Measurements from ENCODE around the gene STAC3. TPM values are rescaled to one million over a fixed set of nuclear protein-coding genes. Genes with fewer than 3 reads are reported as not detected.

Gene STAC3
- total and polyA plus RNA-seq, 2 donors from 2014 or later = 1.5 to 3.1 TPM

DNA sequence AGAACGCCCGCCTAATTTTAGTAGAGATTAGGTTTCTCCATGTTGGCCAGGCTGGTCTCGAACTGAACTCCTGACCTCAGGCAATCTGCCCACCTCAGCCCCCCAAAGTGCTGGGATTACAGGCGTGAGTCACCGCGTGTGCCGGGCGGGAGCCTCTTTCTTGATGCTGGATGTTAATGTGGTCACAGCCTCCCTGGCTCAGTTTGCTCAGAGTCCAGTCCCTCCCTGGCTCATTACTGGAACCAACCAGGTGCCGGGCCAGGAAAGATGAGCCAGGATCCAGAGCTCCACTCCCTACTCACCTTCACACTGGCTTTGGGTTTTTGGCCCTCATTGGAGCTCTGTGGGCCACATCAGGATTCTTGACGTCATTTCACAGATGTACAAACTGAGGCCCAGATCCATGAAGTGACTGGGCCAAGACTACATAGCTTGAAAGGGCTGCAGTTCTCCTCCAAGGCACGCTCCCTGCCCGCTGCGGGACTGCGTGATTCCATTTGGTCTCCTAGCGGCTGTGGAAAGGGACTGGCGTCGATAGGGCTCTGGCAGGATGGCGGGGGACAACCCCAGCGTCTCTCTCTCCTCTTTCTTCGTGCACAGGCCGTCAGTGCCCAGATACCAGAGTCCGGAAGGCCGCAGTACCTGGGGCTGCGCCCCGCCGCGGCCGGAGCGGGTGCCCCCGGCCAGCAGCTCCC, 26.6 kb downstream of the STAC3 start:
- H3K9ac ChIP-seq (ENCODE audit: low read length in 3 of 3) = no peak overlapping the region
- H3K9me3 ChIP-seq (ENCODE audit: control insufficient read depth in 2 of 3, insufficient read depth in 1 of 3, low read length in 3 of 3) = no peaks in the 10 kb centered on the region
- H3K4me3 ChIP-seq (ENCODE audit: low read length in 3 of 3) = no peak overlapping the region
- TF ChIP-seq, protein P1, sequence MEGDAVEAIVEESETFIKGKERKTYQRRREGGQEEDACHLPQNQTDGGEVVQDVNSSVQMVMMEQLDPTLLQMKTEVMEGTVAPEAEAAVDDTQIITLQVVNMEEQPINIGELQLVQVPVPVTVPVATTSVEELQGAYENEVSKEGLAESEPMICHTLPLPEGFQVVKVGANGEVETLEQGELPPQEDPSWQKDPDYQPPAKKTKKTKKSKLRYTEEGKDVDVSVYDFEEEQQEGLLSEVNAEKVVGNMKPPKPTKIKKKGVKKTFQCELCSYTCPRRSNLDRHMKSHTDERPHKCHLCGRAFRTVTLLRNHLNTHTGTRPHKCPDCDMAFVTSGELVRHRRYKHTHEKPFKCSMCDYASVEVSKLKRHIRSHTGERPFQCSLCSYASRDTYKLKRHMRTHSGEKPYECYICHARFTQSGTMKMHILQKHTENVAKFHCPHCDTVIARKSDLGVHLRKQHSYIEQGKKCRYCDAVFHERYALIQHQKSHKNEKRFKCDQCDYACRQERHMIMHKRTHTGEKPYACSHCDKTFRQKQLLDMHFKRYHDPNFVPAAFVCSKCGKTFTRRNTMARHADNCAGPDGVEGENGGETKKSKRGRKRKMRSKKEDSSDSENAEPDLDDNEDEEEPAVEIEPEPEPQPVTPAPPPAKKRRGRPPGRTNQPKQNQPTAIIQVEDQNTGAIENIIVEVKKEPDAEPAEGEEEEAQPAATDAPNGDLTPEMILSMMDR (IDR thresholded peaks at IDR 0.05; ENCODE audit: borderline replicate concordance, extremely low read depth, insufficient read depth) = no peak
- DNase-seq (no peak), FAIRE-seq (no peak)
- intact Hi-C loops (cut with DNase I) = no loop called here
- peaks cover 25% of the 10 kb centered on the region for H3K27me3 ChIP-seq (ENCODE audit: control insufficient read depth, insufficient read depth, low read length)
- H3K27ac ChIP-seq (ENCODE audit: low read depth in 2 of 2, low read length in 2 of 2) = no peak overlapping the region
- H3K4me1 ChIP-seq (ENCODE audit: control insufficient read depth in 2 of 3, insufficient read depth in 2 of 3, low read depth in 1 of 3, low read length in 3 of 3) = peaks cover 2 to 4% (median 2%) of the 10 kb centered on the region in 3 donors
- no peaks in the 10 kb centered on the region for H3K36me3 ChIP-seq (ENCODE audit: control insufficient read depth in 2 of 3, insufficient read depth in 3 of 3, low read length in 3 of 3)

DNA sequence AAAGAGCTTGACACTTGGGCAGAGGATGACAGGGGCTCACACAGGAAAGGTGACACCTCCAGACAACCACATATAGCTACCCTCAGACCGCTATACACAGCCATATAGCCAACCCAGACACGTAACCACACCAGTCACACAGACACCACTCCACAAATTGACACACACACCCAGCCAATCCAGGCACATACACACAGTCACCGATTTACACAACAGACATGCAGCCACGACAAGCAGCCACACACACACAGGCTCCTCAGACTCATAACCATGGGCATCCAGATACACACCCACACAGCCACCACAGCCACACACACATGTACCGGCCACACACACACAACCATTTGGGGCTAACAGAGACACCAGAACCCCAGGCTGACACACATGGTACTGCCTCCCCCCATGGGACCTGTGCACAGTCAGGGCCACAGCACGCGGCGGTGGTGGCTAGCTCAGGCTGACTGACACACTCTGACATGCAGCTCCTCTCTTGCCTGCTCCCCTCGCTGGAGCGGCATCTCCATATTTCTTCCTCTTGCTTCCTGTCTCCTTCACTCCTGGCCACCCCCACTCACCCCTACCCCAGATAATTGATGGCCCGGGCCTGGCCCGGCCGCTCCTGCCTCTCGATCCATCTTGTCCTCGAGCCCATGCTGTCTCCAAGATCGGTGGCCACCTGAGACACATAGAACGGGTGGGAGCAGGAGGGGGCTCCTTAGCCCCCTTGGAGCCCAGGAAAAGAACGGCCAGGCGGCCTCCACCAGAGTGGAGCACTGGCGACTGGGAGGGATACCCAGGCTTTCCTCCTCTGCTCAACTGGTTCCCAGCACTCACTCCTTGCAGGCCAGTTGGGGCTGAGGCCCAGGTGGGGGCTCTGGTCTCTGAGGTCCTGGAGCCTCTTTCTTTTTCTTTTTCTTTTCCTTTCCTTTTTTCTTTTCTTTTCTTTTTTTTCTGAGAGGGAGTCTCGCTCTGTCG, 27.5 kb downstream of the STAC3 start:
- Histone ChIP-seq H3K27me3 (ENCODE audit: control insufficient read depth, insufficient read depth, low read length) (peaks cover 31% of the 10 kb centered on the region), H3K9ac (ENCODE audit: low read length in 3 of 3) (no peak overlapping the region), H3K9me3 (ENCODE audit: control insufficient read depth in 2 of 3, insufficient read depth in 1 of 3, low read length in 3 of 3) (no peaks in the 10 kb centered on the region), H3K4me1 (ENCODE audit: control insufficient read depth in 2 of 3, insufficient read depth in 2 of 3, low read depth in 1 of 3, low read length in 3 of 3) (peaks cover 0 to 2% (median 2%) of the 10 kb centered on the region in 3 donors), H3K36me3 (ENCODE audit: control insufficient read depth in 2 of 3, insufficient read depth in 3 of 3, low read length in 3 of 3) (no peaks in the 10 kb centered on the region), H3K27ac (ENCODE audit: low read depth in 2 of 2, low read length in 2 of 2) (no peak overlapping the region), H3K4me3 (ENCODE audit: low read length in 3 of 3) (no peak overlapping the region)
- FAIRE-seq = no peak
- peak in 4 of 5 donors; percentile 57 to 74 (median 64) for DNase-seq
- intact Hi-C loops (cut with DNase I) = no loop called here
- TF ChIP-seq, protein P1 (IDR thresholded peaks at IDR 0.05; ENCODE audit: borderline replicate concordance, extremely low read depth, insufficient read depth) = no peak

DNA sequence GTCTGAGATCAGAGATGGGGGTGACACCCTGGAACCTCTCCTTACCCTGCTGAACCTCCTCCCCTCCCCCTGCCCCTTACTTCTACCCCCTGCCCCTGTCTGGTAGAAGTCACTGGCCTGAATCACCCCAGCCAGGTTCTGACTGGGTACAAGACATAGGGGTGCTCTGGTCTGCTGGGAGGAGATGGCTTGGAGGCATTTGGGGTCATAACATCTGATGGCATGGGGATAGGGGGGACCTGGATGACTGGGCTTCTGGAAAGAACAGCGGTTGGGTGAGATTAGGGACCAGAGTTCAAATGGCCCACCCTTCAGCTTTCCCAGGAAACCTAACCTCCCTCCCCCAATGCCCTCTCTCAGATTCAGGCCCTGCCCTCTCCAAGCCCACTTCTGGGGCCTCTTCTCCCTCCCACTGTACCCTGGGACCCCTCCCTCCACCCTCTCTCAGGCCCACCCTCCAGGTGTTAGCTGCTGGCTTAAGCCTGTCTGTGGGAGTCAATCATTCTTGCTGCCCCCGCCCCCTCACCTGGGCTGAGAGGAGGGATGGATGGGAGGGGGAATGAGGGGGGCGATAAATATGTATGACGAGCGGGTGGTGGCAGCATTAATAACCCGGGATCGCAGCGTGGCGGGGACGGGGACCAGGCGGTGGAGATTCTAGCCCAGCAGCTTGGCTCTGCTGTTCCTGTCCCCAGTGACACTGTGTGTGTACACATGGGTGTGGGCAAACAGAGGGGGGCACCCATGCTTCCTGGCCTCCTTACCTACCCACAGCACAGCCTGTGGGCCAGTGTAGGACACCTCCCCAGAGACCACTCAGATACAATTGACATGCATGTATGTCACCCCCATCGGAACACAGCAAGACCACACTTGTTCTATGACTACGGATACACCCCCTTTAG, 28.4 kb downstream of the STAC3 start:
- Histone ChIP-seq H3K9me3 (ENCODE audit: control insufficient read depth in 2 of 3, insufficient read depth in 1 of 3, low read length in 3 of 3) (no peaks in the 10 kb centered on the region), H3K4me1 (ENCODE audit: control insufficient read depth in 2 of 3, insufficient read depth in 2 of 3, low read depth in 1 of 3, low read length in 3 of 3) (peaks cover 0 to 4% (median 2%) of the 10 kb centered on the region in 3 donors), H3K4me3 (ENCODE audit: low read length in 3 of 3) (no peak overlapping the region), H3K27ac (ENCODE audit: low read depth in 2 of 2, low read length in 2 of 2) (no peak overlapping the region), H3K36me3 (ENCODE audit: control insufficient read depth in 2 of 3, insufficient read depth in 3 of 3, low read length in 3 of 3) (no peaks in the 10 kb centered on the region), H3K27me3 (ENCODE audit: control insufficient read depth, insufficient read depth, low read length) (peaks cover 34% of the 10 kb centered on the region), H3K9ac (ENCODE audit: low read length in 3 of 3) (no peak overlapping the region)
- intact Hi-C loops (cut with DNase I) = no loop called here
- DNase-seq = peak in 1 of 5 donors; percentile 68
- TF ChIP-seq, protein P1 (IDR thresholded peaks at IDR 0.05; ENCODE audit: borderline replicate concordance, extremely low read depth, insufficient read depth) = no peak
- no peak for FAIRE-seq

All from kidney (tissue), 14 donors.